ENCODE data around the gene NDUFAF4.
A peak's percentile ranks its signal among the peaks of the same experiment; 100 is the strongest.

- TF ChIP-seq, protein P1, sequence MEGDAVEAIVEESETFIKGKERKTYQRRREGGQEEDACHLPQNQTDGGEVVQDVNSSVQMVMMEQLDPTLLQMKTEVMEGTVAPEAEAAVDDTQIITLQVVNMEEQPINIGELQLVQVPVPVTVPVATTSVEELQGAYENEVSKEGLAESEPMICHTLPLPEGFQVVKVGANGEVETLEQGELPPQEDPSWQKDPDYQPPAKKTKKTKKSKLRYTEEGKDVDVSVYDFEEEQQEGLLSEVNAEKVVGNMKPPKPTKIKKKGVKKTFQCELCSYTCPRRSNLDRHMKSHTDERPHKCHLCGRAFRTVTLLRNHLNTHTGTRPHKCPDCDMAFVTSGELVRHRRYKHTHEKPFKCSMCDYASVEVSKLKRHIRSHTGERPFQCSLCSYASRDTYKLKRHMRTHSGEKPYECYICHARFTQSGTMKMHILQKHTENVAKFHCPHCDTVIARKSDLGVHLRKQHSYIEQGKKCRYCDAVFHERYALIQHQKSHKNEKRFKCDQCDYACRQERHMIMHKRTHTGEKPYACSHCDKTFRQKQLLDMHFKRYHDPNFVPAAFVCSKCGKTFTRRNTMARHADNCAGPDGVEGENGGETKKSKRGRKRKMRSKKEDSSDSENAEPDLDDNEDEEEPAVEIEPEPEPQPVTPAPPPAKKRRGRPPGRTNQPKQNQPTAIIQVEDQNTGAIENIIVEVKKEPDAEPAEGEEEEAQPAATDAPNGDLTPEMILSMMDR (conservative IDR thresholded peaks at IDR 0.05; ENCODE audit: low read depth in 2 of 2) = peak; percentile 68 to 71
- TF ChIP-seq POLR2AphosphoS5 (IDR thresholded peaks at IDR 0.05; ENCODE audit: low read depth) (no peak), EZH2 (IDR thresholded peaks at IDR 0.05; ENCODE audit: low read depth, unreplicated experiment) (no peak), CREB1 (CRISPR knock-in tag; IDR thresholded peaks at IDR 0.05; ENCODE audit: low read depth) (no peak), ZNF331 (CRISPR knock-in tag; IDR thresholded peaks at IDR 0.05; ENCODE audit: low read depth) (no peak), ETS1 (IDR thresholded peaks at IDR 0.05) (no peak), STAT1 (IDR thresholded peaks at IDR 0.05; ENCODE audit: unreplicated experiment) (no peak), EZH2phosphoT487 (IDR thresholded peaks at IDR 0.05; ENCODE audit: unreplicated experiment) (no peak)
- TF ChIP-seq, protein P2, sequence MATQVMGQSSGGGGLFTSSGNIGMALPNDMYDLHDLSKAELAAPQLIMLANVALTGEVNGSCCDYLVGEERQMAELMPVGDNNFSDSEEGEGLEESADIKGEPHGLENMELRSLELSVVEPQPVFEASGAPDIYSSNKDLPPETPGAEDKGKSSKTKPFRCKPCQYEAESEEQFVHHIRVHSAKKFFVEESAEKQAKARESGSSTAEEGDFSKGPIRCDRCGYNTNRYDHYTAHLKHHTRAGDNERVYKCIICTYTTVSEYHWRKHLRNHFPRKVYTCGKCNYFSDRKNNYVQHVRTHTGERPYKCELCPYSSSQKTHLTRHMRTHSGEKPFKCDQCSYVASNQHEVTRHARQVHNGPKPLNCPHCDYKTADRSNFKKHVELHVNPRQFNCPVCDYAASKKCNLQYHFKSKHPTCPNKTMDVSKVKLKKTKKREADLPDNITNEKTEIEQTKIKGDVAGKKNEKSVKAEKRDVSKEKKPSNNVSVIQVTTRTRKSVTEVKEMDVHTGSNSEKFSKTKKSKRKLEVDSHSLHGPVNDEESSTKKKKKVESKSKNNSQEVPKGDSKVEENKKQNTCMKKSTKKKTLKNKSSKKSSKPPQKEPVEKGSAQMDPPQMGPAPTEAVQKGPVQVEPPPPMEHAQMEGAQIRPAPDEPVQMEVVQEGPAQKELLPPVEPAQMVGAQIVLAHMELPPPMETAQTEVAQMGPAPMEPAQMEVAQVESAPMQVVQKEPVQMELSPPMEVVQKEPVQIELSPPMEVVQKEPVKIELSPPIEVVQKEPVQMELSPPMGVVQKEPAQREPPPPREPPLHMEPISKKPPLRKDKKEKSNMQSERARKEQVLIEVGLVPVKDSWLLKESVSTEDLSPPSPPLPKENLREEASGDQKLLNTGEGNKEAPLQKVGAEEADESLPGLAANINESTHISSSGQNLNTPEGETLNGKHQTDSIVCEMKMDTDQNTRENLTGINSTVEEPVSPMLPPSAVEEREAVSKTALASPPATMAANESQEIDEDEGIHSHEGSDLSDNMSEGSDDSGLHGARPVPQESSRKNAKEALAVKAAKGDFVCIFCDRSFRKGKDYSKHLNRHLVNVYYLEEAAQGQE (IDR thresholded peaks at IDR 0.05; ENCODE audit: unreplicated experiment) = no peak
- TF ChIP-seq, protein P3, sequence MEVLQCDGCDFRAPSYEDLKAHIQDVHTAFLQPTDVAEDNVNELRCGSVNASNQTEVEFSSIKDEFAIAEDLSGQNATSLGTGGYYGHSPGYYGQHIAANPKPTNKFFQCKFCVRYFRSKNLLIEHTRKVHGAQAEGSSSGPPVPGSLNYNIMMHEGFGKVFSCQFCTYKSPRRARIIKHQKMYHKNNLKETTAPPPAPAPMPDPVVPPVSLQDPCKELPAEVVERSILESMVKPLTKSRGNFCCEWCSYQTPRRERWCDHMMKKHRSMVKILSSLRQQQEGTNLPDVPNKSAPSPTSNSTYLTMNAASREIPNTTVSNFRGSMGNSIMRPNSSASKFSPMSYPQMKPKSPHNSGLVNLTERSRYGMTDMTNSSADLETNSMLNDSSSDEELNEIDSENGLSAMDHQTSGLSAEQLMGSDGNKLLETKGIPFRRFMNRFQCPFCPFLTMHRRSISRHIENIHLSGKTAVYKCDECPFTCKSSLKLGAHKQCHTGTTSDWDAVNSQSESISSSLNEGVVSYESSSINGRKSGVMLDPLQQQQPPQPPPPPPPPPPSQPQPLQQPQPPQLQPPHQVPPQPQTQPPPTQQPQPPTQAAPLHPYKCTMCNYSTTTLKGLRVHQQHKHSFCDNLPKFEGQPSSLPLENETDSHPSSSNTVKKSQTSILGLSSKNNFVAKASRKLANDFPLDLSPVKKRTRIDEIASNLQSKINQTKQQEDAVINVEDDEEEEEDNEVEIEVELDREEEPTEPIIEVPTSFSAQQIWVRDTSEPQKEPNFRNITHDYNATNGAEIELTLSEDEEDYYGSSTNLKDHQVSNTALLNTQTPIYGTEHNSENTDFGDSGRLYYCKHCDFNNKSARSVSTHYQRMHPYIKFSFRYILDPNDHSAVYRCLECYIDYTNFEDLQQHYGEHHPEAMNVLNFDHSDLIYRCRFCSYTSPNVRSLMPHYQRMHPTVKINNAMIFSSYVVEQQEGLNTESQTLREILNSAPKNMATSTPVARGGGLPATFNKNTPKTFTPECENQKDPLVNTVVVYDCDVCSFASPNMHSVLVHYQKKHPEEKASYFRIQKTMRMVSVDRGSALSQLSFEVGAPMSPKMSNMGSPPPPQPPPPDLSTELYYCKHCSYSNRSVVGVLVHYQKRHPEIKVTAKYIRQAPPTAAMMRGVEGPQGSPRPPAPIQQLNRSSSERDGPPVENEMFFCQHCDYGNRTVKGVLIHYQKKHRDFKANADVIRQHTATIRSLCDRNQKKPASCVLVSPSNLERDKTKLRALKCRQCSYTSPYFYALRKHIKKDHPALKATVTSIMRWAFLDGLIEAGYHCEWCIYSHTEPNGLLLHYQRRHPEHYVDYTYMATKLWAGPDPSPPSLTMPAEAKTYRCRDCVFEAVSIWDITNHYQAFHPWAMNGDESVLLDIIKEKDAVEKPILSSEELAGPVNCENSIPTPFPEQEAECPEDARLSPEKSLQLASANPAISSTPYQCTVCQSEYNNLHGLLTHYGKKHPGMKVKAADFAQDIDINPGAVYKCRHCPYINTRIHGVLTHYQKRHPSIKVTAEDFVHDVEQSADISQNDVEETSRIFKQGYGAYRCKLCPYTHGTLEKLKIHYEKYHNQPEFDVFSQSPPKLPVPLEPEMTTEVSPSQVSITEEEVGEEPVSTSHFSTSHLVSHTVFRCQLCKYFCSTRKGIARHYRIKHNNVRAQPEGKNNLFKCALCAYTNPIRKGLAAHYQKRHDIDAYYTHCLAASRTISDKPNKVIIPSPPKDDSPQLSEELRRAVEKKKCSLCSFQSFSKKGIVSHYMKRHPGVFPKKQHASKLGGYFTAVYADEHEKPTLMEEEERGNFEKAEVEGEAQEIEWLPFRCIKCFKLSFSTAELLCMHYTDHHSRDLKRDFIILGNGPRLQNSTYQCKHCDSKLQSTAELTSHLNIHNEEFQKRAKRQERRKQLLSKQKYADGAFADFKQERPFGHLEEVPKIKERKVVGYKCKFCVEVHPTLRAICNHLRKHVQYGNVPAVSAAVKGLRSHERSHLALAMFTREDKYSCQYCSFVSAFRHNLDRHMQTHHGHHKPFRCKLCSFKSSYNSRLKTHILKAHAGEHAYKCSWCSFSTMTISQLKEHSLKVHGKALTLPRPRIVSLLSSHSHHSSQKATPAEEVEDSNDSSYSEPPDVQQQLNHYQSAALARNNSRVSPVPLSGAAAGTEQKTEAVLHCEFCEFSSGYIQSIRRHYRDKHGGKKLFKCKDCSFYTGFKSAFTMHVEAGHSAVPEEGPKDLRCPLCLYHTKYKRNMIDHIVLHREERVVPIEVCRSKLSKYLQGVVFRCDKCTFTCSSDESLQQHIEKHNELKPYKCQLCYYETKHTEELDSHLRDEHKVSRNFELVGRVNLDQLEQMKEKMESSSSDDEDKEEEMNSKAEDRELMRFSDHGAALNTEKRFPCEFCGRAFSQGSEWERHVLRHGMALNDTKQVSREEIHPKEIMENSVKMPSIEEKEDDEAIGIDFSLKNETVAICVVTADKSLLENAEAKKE (CRISPR knock-in tag; IDR thresholded peaks at IDR 0.05) = no peak
Measured at GRCh38 chr6:96899019-96899418, 1.3 kb upstream of the NDUFAF4 start.
